ENCODE measurements around the gene PDIA5. TPM values are rescaled to one million over a fixed set of nuclear protein-coding genes. Genes with fewer than 3 reads are reported as not detected.

PDIA5 gene
- total RNA-seq, 1 experiment from 2014 or later = 24.3 TPM

DNA sequence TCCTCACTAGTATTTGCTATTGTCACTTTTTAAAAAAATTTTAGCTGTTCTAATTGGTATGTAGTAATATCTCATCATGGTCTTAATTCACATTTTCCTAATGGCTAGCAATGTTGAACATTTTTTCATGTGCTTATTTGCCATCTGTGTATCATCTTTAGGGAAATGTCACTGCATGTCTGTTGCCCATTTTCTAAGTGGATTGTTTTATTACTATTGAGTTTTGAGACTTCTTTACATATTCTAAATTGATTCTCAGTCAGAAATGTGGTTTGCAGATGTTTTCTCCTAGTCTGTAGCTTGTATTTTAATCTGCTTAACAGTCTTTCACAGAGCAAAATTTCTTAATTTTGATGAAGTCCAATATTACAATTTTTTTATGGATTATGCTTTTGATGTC, 101.3 kb downstream of the PDIA5 start:
- Histone ChIP-seq H3K79me1 (ENCODE audit: insufficient read depth, low read depth, low read length, poor library complexity, severe bottlenecking) (no peaks in the 10 kb centered on the region), H4K5ac (ENCODE audit: insufficient read length, low read depth, low read length) (no peak overlapping the region), H3K9me3 (ENCODE audit: control insufficient read depth, low read depth, low read length) (no peaks in the 10 kb centered on the region), H2AFZ (ENCODE audit: low read length) (no peak overlapping the region), H3K4me2 (ENCODE audit: insufficient read depth, insufficient read length, low read length) (no peak overlapping the region), H3K23me2 (ENCODE audit: insufficient read length, low read depth, low read length, poor library complexity, severe bottlenecking) (no peaks in the 10 kb centered on the region), H3K9ac (ENCODE audit: extremely low read depth, insufficient read length, low read length) (no peak overlapping the region), H3K27me3 (ENCODE audit: insufficient read depth, low read length) (no peaks in the 10 kb centered on the region), H3K23ac (ENCODE audit: insufficient read length, low read depth, low read length) (no peak overlapping the region), H4K91ac (ENCODE audit: insufficient read length, low read depth, low read length) (no peak overlapping the region), H2BK20ac (ENCODE audit: low read depth, low read length, poor library complexity, severe bottlenecking) (no peak overlapping the region), H2AK5ac (ENCODE audit: insufficient read length, low read length) (no peak overlapping the region), H4K8ac (replicated peaks; ENCODE audit: insufficient read length, low read depth, low read length) (no peak overlapping the region), H3K79me2 (ENCODE audit: insufficient read depth, low read length) (no peaks in the 10 kb centered on the region), H3K4ac (ENCODE audit: low read depth, low read length) (no peak overlapping the region), H3K14ac (ENCODE audit: insufficient read depth, low read length) (no peak overlapping the region), H3K4me1 (ENCODE audit: insufficient read depth, low read length) (no peaks in the 10 kb centered on the region), H3T11ph (ENCODE audit: low read length) (no peak overlapping the region), H2BK12ac (ENCODE audit: insufficient read length, low read depth, low read length) (no peak overlapping the region), H2BK15ac (ENCODE audit: low read depth, low read length) (no peak overlapping the region), H2BK5ac (ENCODE audit: insufficient read length, low read length) (no peak overlapping the region), H2BK120ac (ENCODE audit: low read depth, low read length, poor library complexity, severe bottlenecking) (no peak overlapping the region), H3K27ac (ENCODE audit: insufficient read length, low read depth, low read length) (no peak overlapping the region), H3K18ac (ENCODE audit: insufficient read length, low read depth, low read length) (no peak overlapping the region), H3K56ac (ENCODE audit: insufficient read length, low read depth, low read length) (no peak overlapping the region), H4K20me1 (ENCODE audit: control insufficient read depth, insufficient read depth, insufficient read length) (no peaks in the 10 kb centered on the region)
- H3K36me3 Mint-ChIP-seq (ENCODE audit: insufficient read depth in 1 of 3, low read depth in 3 of 3) = peaks cover 34 to 36% (median 34%) of the 10 kb centered on the region in 3 experiments
- peaks cover 4 to 5% of the 10 kb centered on the region in 2 experiments; a peak in 2 of 4 replicates for H3K4me1 Mint-ChIP-seq
- TF ChIP-seq, protein P1, sequence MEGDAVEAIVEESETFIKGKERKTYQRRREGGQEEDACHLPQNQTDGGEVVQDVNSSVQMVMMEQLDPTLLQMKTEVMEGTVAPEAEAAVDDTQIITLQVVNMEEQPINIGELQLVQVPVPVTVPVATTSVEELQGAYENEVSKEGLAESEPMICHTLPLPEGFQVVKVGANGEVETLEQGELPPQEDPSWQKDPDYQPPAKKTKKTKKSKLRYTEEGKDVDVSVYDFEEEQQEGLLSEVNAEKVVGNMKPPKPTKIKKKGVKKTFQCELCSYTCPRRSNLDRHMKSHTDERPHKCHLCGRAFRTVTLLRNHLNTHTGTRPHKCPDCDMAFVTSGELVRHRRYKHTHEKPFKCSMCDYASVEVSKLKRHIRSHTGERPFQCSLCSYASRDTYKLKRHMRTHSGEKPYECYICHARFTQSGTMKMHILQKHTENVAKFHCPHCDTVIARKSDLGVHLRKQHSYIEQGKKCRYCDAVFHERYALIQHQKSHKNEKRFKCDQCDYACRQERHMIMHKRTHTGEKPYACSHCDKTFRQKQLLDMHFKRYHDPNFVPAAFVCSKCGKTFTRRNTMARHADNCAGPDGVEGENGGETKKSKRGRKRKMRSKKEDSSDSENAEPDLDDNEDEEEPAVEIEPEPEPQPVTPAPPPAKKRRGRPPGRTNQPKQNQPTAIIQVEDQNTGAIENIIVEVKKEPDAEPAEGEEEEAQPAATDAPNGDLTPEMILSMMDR (conservative IDR thresholded peaks at IDR 0.05) = no peak
- no peak overlapping the region for H3K27ac Mint-ChIP-seq
- no peak for DNase-seq
- no peaks in the 10 kb centered on the region for H3K27me3 Mint-ChIP-seq (ENCODE audit: low read depth)
- H3K9me3 Mint-ChIP-seq = peaks cover 10 to 11% of the 10 kb centered on the region in 2 experiments; a peak in 4 of 5 replicates
- H3K4me3 Mint-ChIP-seq = no peak overlapping the region

Measured in H9 (cell line).